K562 (cell line): ENCODE results near the gene MT1A. TPM values are rescaled to one million over a fixed set of nuclear protein-coding genes. Genes with fewer than 3 reads are reported as not detected.

ENCODE experiments used
- BCL6 ChIP-seq: fragments of 250-450 bp; sonication (Bioruptor Pico); IDR thresholded peaks from 2 replicates; pipeline ENCODE4 v1.4.0; 2020
- BCOR ChIP-seq: fragments of 450-650 bp; IDR thresholded peaks from 2 replicates; pipeline ENCODE4 v1.6.1; 2016
- E2F8 ChIP-seq: fragments of 450-650 bp; IDR thresholded peaks from 2 replicates; pipeline ENCODE4 v1.7.1; 2018; ENCODE audit warnings: mild to moderate bottlenecking, low read depth; ENCODE audit not compliant: partially characterized antibody
- HEY1 ChIP-seq: fragments of 250-450 bp; sonication (Bioruptor Pico); IDR thresholded peaks from 2 replicates; pipeline ENCODE4 v1.5.0; 2020; ENCODE audit warnings: mild to moderate bottlenecking, moderate library complexity, borderline replicate concordance
- NCOR1 ChIP-seq: fragments of 450-650 bp; IDR thresholded peaks from 2 replicates; pipeline ENCODE4 v1.6.1; 2016; ENCODE audit warnings: mild to moderate bottlenecking, moderate library complexity
- PCBP1 ChIP-seq: fragments of 200-400 bp; formaldehyde crosslinking; IDR thresholded peaks from 2 replicates; pipeline ENCODE4 v1.6.1; 2018; ENCODE audit warnings: mild to moderate bottlenecking, low read depth, low read length; ENCODE audit not compliant: poor library complexity, severe bottlenecking
- ZFP36 ChIP-seq: fragments of 150-350 bp; IDR thresholded peaks from 2 replicates; pipeline ENCODE4 v1.6.1; 2018; ENCODE audit warnings: low read length, low read depth; ENCODE audit not compliant: partially characterized antibody
- ZFX ChIP-seq: sonication (generic); formaldehyde crosslinking; IDR thresholded peaks from 2 replicates; pipeline ENCODE4 v1.8.0; 2022; ENCODE audit warnings: mild to moderate bottlenecking, missing genetic modification reagents, moderate library complexity
- ZNF3 ChIP-seq: fragments of 250-450 bp; sonication (Bioruptor Pico); IDR thresholded peaks from 2 replicates; pipeline ENCODE4 v1.5.0; 2021; ENCODE audit warnings: mild to moderate bottlenecking, moderate library complexity
- ZNF408 ChIP-seq: fragments of 250-450 bp; sonication (Bioruptor Pico); IDR thresholded peaks from 2 replicates; pipeline ENCODE4 v1.4.0; 2020; ENCODE audit warnings: low read depth, mild to moderate bottlenecking, moderate library complexity
- ZNF589 ChIP-seq: fragments of 200-800 bp; sonication (Bioruptor generic); IDR thresholded peaks from 2 replicates; pipeline ENCODE4 v1.6.1; 2016; ENCODE audit warnings: low read depth, missing genetic modification characterization, missing compliant biosample characterization
- ZNF655 ChIP-seq: fragments of 250-450 bp; sonication (Bioruptor Pico); IDR thresholded peaks from 2 replicates; pipeline ENCODE4 v1.5.0; 2021
- polyA plus RNA-seq, 8 experiments: library from polyadenylated mRNA; depleted of rRNA in 4 of 8; stranded (reverse) in 5 of 8; unstranded in 3 of 8; fragments of >200 nt; fragmentation: Nextera tagmentation in 2 of 8; fragmentation: Illumina TruSeq in 1 of 8; extraction: Ambion mirVana in 2 of 8; extraction: Trizol in 1 of 8; gene quantifications; 2 replicates each; pipeline versions ENCODE4 v1.2.1 to v1.2.3, GENCODE V29; 2011 to 2014; ENCODE audit warnings: inconsistent platforms in 1 of 8, missing spikeins in 1 of 8
- total RNA-seq, 7 experiments: library from RNA; depleted of rRNA in 6 of 7; stranded (reverse); fragments of >200 nt in 6 of 7; fragmentation: Illumina TruSeq in 2 of 7; extraction: Trizol in 2 of 7; gene quantifications; 2 replicates each; pipeline versions ENCODE4 v1.2.1 to v1.2.3, GENCODE V29; 2011 to 2021; ENCODE audit warnings: low replicate concordance in 1 of 7

MT1A gene
- total and polyA plus RNA-seq, 9 of the 15 experiments (the other 6 are each of a cell fraction or from before 2014, with no cell fraction given), result 0.23 TPM; not detected in 8

- no peak for TF ChIP-seq E2F8
- no peak for TF ChIP-seq HEY1
- TF ChIP-seq ZFP36, result peak; percentile 63
- TF ChIP-seq PCBP1, result no peak
- no peak for TF ChIP-seq BCL6 (CRISPR knock-in tag)
- no peak for TF ChIP-seq ZNF408
- TF ChIP-seq ZNF589, result 0 out of 2 replicates have a peak, but pooled peaks have one; percentile 6
- peak; percentile 66 for TF ChIP-seq BCOR
- TF ChIP-seq NCOR1, result no peak
- TF ChIP-seq ZFX (CRISPR knock-in tag), result no peak
- no peak for TF ChIP-seq ZNF3 (CRISPR knock-in tag)
- TF ChIP-seq ZNF655 (CRISPR knock-in tag), result no peak
These were observed 27.8 kb upstream of the MT1A start (continued) for GRCh38 chr16:56610609-56611111.
